ENCODE results near the gene ELOA.
A peak's percentile ranks its signal among the peaks of the same experiment; 100 is the strongest.
"Not testable (repeated sequence)": the region's sequence is repeated elsewhere in the genome, so short reads cannot be mapped to it uniquely, and the experiment has no call there.

ELOA gene

DNA sequence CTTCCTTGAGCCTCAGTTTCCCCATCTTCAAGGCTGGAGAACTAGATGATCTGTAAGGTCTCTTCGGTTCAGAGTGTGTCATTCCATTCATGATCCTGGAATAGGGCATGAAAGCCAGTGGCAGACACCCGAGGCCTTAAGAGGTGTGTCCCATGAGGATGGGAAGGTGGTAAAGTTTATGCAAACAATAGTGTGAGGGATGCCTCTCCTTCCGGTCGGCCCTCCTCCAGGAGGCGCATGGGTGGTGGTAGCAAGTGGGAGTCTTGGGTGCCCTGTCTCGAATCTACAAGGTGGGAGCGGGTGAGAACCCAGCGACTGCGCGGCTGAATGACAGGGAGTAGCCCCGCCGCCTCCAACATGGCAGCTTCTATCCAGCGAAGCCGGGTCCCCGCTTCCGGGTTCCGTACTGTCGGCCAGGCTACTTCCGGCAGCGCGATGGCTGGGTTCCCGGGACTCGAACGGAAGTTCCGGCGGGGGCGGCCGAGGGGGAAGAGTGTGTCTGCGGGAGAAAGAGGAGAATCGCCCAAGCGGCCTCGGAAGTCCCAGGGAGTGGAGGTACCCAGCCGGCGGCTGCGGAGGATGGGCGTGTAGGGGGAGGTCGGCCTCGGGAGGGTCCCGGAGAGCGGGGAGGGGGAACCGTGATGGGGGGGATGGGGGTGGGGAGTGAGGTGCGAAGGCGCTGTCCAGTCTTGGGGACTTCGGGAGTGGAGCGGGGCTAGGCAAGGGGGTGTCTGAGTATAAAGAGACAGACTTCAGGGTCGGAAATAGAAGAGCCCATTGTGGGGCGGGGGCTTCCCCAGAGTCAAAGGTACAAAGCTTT is 47.6 kb downstream of the ELOA start, which contains the start of gene LYPLA2:
LYPLA2 (plus strand) TSS at position 450 of the 820 bp plus-strand sequence. CDS start 1,538 bp downstream, outside the sequence.
- peak; percentile 87 for DNase-seq

DNA sequence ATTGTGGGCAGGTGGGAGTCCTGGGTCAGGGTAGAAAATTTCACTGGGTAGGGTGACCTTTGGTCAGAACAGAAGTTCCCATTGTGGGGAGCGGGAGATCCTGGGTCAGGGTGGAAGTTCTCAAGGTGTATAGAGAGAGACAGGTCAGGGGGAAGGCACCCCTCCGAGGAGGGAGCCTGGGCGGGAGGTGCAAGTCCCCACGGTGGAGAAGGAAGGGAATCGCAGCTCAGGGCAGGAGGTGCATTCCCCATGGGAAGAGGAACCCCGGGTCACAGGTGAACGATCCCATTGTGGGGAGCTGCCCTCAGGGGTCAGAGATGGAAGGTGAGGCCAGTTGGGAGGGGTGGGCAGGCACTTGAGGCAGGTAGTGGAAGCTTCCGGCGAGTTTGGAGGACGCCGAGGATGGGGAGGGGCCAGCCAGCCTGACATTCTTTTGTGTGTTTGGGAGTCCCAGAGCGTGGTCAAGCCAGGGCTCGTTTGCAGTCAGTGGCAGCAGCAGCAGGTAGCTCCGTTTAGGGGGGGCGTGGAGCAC is 48.3 kb downstream of the ELOA start:
- peak; percentile 44 for DNase-seq

DNA sequence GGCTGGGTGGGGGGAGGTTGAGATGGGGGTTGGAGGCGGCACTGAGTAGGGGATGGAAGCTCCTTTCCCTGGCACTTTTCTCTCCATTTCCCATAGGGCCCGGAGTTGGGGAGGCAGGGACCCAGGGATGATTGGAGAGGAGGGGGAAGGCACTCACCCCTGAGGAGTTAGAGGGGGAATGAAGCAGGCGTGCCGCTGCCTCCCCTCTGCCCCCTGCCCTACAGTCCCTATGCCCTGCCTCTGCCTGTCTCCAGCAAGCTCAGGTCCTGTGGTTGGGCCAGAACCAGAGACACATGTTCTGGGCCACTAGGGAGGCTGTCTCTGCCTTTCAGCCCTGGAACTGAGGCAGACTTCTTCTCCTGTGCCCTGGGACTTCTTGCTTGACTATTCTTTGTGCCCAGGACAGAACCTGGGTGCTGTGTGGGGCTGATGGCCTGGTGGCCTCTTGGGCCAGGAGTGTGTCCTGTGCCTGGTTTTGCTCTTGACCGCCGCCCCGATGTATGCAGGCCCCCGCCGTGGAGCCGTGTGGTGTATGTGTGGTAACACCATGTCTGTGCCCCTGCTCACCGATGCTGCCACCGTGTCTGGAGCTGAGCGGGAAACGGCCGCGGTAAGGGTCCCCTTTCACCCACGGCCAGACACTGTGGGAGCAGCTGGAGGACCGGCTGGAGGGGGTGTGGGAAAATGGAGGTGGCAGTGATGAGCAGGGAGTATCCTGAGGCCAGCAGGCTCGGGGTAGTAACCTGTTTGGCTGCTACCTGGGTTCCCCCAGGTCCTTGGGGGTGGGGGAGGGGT is 49.1 kb downstream of the ELOA start:
- DNase-seq, result no peak

DNA sequence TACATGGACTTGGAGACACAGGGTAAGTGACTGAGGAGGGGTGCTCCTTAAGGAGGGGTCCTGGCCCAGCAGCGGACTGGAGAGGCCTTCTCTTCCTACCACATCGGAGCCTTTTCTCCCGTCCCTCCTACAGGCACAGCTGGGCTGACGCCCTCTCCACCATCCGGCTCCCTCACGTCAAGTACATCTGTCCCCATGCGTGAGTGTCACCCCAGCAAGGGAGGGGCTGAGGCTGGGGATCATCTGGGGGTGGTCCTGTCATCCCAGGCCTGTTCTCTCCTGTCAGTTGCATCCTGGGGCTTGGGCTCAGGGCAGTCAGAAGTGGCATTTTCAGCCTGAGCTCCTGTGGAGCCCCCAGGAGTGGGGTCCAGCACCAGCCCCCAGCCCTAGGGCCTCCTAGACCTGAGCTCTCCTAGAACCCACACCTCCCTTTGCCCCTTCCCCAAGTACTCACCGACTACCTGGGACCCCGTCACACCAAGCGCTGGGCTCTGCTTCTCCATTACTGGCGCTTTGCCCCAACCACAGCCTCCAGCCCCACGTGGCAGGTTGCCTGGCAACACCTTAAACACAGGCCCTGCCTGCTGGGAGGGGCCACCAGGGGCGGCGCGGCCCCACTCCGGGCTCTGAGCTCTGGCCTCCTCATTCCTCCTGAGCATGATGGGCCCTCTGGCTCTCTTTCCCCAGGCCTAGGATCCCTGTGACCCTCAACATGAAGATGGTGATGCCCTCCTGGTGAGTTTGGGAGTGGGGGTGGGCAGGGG is 49.9 kb downstream of the ELOA start:
- no peak for DNase-seq

DNA sequence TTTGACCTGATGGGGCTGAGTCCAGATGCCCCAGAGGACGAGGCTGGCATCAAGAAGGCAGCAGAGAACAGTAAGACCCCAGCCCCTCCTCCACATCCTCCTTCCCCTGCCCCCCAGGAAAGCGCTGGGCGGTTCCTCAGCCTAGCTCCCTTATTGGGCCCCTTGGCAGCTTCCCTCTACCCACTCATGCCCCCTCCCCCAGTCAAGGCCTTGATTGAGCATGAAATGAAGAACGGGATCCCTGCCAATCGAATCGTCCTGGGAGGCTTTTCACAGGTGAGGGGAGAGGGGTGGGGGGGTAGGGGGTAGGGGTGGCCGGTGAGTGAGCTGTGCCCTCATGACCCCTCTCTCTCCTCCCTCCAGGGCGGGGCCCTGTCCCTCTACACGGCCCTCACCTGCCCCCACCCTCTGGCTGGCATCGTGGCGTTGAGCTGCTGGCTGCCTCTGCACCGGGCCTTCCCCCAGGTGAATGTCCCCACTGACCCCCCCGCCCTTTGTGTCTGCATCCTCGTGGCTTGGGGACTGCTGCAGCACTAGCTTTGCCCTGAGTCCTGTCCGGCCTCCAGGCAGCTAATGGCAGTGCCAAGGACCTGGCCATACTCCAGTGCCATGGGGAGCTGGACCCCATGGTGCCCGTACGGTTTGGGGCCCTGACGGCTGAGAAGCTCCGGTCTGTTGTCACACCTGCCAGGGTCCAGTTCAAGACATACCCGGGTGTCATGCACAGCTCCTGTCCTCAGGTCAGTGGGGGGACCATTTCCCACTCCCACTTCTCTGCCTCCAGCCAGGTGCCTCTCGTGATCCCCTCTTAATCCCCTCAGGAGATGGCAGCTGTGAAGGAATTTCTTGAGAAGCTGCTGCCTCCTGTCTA is 50.8 kb downstream of the ELOA start:
- DNase-seq, result no peak

DNA sequence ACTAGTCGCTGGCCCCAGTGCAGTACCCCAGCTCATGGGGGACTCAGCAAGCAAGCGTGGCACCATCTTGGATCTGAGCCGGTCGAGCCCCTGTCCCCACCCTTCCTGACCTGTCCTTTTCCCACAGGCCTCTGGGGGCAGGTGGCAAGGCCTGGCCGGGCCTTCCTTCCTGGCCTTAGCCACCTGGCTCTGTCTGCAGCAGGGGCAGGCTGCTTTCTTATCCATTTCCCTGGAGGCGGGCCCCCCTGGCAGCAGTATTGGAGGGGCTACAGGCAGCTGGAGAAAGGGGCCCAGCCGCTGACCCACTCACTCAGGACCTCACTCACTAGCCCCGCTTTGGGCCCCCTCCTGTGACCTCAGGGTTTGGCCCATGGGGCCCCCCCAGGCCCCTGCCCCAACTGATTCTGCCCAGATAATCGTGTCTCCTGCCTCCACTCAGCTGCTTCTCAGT is 51.5 kb downstream of the ELOA start:
- not testable (repeated sequence) for DNase-seq

DNA sequence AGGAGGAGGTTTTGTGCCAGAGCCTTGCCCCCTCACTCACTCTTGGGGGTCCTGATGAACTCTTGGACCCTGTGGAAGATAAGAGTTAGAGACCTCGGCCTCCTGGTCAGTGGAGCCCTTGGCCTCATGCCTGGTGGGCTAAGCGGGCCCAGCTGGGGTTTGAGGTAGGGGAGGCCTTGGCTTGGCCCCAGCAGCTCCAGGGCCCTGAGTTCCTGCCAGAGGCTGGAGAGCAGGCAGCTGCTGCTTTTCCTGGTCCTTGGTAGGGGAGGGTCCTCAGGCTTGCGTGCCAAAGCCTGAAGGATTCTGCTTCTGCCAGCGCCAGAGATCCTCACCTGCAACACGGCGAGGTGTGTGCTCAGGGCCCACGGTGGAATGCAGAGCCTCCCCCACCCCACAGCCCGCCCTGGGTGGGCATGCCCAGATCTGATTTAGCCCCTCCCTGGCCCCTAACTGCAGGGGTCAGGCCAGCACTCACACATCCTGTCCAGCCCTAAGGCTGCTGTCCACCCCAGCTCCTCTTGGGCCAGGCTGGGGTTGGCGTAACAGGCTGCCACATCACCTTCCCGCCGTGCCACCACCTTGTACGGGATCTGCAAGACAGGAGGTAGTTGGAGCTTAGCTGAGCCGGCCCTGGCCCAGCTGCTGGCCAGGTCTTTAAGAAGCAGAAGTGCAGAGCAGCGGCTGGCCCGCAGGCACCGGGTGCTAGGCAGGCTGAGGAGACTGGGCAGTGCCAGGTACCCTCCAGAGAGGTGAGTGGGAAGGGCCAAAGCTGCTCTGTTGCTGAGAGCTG is 52.6 kb downstream of the ELOA start:
- DNase-seq, result no peak

DNA sequence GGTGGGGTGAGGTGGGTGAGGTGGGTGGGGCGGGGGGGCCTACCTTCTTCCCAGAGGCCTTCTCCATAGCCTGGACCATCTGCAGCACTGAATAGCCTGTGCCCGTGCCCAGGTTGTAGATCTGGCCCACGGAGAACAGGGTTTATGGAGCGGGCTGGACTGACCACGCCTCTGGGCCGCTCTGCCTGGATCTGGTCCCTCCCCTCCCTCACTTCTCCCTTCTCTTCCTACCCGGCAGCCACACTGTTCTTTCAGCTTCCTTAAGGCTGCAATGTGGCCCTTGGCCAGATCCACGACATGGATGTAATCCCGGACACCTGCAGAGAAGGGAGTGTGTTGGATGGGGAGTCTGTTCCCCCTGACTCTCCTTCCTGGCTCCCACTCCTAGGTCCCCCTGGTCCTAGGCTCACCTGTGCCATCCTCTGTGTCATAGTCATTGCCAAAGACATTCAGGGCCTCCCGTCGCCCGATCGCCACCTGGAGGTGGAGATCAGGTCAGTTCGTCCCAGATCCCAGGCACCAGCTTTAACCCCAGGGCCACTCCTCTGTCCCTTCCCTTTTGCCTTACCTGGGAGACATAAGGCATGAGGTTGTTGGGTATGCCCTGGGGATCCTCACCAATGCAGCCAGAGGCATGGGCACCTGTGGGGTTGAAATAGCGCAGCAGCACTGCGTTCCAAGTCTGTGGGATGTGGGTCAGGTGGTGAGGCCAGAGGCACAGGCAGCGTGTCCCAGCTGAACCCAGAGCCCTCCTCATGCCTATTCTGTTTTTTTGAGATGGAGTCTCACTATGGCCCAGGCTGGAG is 53.4 kb downstream of the ELOA start:
- DNase-seq, result no peak

DNA sequence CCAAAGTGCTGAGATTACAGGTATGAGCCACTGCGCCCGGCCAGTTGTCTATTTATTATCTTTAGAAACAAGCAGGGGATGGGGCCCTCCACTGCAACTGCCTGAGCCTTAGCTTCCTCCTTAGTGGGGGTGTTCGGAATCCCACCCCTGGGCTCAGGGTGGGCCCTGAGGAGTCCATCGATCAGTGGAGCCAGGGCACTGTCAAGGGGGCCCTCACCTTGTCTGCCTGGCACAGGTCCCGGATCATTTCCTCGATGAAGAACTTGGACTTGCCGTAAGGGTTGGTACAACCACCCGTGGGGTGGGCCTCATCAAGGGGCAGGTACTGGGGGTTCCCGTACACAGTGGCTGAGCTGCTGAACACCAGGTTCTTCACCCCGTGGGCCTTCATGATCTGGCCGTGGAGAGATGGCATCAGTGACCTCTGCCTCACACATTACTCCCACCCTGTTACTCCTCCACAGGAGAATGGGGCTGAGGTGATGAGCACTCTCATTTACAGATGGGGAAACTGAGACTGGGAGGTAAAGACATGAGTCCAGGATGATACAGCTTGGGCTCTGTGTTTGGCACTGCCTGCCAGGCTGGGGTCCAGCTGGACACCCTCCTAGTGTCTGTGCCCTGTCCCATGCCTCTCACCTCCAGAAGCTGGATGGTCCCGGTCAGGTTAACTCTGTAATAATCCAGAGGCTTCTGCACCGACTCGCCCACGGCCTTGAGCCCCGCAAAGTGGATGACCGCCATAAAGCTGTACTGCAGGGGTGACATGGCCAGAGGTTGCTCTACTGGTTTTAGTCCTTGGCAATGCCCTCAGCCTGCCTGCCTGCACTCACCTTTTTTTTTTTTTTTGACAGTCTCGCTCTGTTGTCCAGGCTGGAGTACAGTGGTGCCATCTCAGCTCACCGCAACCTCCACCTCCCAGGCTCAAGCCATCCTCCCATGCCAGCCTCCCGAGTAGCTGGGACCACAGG is 54.5 kb downstream of the ELOA start:
- no peak for DNase-seq

DNA sequence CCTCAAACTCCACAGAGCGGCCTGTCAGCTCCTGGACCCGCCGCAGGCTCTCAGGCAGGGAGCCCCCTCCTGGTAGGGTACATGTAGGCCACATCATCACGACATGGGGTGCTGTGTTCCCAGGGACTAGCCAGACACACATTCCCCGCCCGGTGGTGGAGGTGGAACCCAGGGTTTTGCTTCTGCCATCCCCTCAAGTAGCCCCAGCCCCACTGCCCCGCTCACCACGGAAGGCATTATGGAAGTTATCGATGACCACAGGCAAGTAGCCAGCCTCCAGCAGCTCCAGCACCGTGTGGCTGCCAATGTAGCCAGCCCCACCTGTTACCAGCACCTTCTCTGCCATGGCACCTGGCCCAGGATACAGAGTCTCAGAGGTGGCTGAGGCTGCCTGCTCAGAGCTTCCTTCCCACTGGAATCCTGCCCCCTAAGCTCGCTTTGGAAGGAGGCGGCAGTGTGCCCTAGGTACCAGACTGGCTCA is 55.4 kb downstream of the ELOA start:
- DNase-seq, result no peak

DNA sequence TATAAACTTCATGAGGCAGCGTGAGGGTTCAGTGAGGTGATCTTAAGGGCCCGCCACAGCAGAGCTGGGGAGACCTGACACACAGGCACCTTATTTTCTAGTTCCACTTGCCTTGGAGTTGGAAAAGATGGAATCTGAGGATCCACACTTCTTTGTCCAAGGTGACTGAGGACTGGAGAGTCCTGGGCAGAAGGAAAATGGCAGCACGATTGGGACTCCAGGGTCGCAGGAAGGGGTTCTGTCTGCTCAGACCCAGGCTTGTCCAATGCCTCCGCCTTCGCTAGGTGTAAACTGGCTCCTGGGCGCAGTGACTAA is 55.9 kb downstream of the ELOA start:
- no peak for DNase-seq

DNA sequence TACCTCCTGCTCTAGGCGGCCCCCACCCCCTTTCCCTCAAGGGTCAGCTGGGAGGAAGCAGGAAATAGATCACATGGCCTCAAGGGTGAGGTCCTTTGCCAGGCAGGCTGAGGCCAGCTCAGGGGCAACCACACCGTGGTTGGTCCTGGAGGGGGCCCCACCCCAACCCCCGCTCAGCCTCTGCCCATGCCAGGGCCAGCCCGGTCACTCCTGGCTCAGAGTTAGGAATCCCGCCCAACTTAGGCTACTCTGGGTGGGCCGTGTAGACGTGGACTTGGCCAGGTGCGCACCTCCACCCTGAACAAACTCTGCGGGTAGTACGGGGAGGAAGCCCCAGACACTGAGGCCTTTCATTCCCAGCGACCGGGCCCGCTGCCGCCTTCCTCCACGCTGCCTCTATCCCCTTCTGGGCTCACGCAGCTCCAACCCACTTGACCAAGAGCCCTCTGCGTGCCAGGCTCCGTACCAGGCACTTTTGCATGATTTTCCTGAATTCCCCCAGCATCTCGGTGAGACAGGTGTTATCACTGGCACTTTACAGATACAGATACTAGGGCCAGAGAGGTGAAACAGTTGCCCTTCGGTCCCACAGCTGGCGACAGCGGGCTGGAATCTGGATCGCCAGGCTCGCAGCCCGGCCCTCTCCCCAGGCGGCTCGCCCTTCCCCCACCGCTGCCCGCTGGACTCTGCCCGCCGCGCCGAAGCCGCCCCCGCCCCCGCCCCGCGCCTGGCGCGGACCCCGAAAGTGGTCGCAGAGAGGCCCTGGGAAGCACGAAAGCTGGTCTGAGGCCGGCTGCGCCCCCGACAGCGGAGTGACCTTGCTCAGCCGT is 56.5 kb downstream of the ELOA start:
- DNase-seq, result peak; percentile 22

DNA sequence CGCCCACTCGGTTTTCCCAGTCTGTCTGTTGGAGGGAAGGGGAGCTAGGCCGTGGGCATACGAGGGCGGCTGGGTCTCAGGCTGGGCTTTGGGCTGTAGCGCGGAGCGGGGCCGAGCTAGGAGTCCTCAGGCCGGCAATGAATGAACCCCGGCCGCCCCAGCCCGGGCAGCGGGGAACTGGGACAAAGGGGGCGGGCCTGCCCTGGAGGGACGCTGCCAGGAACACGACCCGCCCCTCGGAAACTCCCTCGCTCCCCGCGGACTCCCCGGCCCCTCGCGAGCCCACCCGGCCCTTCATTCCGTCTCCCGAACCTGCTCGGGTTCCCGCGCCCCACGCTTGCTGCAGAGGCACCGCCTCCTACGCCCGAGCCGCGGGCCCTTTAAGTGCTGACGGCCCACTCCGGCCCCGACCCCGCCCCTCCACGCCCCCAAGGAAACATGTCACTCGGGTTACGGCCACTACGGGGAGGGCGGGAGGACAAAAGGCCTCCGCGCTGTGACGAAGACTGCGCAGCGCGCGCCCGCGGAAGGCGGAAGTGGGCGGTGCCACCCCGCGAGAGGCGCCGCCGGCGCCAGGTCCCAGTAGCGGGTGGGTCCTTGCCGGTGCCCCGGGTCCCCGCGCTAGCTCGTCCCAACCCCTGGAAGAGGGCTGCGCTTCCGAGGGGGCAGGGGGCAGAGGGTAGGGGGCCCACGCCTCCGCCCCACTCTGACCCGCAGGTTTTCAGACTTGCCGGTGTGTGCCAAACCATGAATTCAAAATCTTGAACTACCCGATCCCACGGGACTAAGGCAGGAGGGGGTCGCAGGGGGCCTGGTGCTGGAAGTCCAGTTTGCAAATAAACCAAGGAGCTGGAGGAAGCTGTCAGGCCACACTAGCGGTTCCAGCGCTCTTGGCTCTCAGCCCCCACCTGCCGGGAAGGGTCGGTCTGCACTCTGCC is 57.4 kb downstream of the ELOA start, which contains the start of gene GALE:
GALE (minus strand) TSS at position 355 of the 938 bp plus-strand sequence. CDS start 1,747 bp downstream, outside the sequence.
- DNase-seq, result peak; percentile 92

DNA sequence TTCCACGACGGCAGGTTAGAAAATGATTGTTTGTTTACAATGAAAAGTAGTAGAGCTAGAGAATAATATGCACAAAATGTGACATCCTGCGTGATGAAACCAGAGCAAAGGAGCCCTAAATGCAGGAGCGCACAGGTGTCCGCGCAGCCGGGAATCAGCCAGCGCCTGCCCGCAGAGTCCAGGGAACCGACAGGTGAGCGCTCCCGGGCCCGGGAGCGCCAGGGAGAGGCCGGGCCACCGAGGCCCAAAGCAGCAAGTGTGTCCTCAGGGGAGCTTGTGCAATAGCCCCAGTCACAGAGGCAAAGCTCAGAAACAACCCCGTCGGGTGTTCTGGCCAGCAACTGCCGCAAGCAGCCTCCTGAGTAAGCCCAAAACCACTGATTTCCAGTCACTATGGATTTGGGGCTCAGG is 58.1 kb downstream of the ELOA start:
- peak; percentile 7 for DNase-seq

DNA sequence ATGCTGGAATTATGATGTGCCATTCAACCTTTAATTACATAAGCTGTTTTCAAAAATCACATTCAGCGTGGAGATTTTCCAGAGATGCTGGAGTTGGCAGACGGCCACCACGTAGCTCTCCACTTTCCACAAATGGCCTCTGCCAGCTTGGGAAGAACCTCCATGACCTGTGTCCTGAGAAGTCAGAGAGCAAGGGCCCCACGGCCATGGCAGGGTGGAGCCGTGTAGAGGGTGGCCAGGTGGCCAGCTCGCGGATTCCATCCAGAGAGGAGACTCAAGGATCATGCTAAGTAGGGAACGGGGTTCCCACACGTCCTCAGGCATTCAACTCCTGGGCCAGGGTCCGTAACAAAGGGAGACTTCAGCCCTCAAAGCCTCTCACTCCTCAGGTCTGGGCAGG is 58.6 kb downstream of the ELOA start:
- DNase-seq, result no peak

DNA sequence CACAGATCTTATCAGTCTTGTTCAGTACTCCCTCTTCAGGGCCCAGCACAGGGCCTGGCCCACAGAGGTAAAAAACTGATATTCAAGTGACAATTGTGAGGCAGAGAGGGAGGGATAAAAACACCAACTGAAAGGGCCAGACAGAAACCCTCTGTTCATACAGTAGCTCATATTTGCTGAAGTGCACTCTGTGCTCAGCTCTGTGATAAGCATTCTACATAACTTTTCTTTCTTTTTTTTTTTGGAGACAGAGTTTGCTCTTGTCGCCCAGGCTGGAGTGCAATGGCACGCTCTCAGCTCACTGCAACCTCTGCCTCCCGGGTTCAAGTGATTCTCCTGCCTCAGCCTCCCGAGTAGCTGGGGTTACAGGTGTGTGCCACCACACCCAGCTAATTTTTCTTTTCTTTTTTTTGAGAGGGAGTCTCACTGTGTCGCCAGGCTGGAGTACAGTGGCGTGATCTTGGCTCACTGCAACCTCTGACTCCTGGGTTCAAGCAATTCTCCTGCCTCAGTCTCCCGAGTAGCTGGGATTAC is 59.6 kb downstream of the ELOA start:
- DNase-seq, result not testable (repeated sequence)
